ENCODE measurements around the gene C1orf50. TPM values are rescaled to one million over a fixed set of nuclear protein-coding genes. Genes with fewer than 3 reads are reported as not detected.

Gene C1orf50
- total RNA-seq, 1 experiment from 2014 or later, result 5.1 TPM

GRCh38 chr1:42738678-42739226 is 28.3 kb upstream of the C1orf50 start:
- Mint-ChIP-seq H3K27me3 (ENCODE audit: low read depth) (no peaks in the 10 kb centered on the region), H3K27ac (no peak overlapping the region), H3K4me1 (peaks cover 50% of the 10 kb centered on the region), H3K9me3 (no peaks in the 10 kb centered on the region), H3K36me3 (no peaks in the 10 kb centered on the region), H3K4me3 (peak overlapping the region; percentile 57)
- DNase-seq (ENCODE audit: low spot score) (no peak), ATAC-seq (no peak)
- POLR2A ChIA-PET, result no interaction called here
- CTCF ChIA-PET, result interaction anchor here (0.9 to 2.5 kb wide), 2 partner anchors 18 to 27 kb away, joined by 3 to 22 read pairs; no protein-coding TSS in a partner anchor
- TF ChIP-seq KAT7 (CRISPR knock-in tag; IDR thresholded peaks at IDR 0.05; ENCODE audit: borderline replicate concordance) (no peak), FOXJ3 (CRISPR knock-in tag; IDR thresholded peaks at IDR 0.05; ENCODE audit: borderline replicate concordance) (no peak)

GRCh38 chr1:42739753-42740700 is 27.0 kb upstream of the C1orf50 start, which contains the start of gene CLDN19:
CLDN19 (minus strand) TSS chr1:42740236; CDS start chr1:42740063, 173 bp downstream.
- ChIA-PET POLR2A (interaction anchor here (0.6 to 1.3 kb wide), 11 partner anchors 15 to 404 kb away, joined by 3 to 9 read pairs (median 3); partner anchors contain the start of genes C1orf50, P3H1, PPIH and YBX1), CTCF (interaction anchor here (0.7 to 2.5 kb wide), 12 partner anchors 10 to 333 kb away, joined by 3 to 22 read pairs (median 4); partner anchors contain the start of genes C1orf50, P3H1 and YBX1)
- peak within 1 kb of the TSS; percentile 57 for H3K4me3 Mint-ChIP-seq
- peak within 1 kb of the TSS; percentile 72 for H3K27ac Mint-ChIP-seq
- H3K27me3 Mint-ChIP-seq (ENCODE audit: low read depth), result no peaks in the 10 kb centered on the region
- no peaks in the 10 kb centered on the region for H3K36me3 Mint-ChIP-seq
- ATAC-seq, result peak; percentile 92
- H3K4me1 Mint-ChIP-seq, result peaks cover 47% of the 10 kb centered on the region
- H3K9me3 Mint-ChIP-seq, result no peaks in the 10 kb centered on the region
- no peak for TF ChIP-seq IRF1 (CRISPR knock-in tag; IDR thresholded peaks at IDR 0.05)
- TF ChIP-seq ZBTB43 (CRISPR knock-in tag; IDR thresholded peaks at IDR 0.05), result no peak
- no peak for TF ChIP-seq MAX (CRISPR knock-in tag; IDR thresholded peaks at IDR 0.05)
- TF ChIP-seq IRF2 (CRISPR knock-in tag; IDR thresholded peaks at IDR 0.05; ENCODE audit: borderline replicate concordance, low read depth), result no peak
- TF ChIP-seq ZNF532 (CRISPR knock-in tag; IDR thresholded peaks at IDR 0.05; ENCODE audit: borderline replicate concordance), result no peak
- no peak for TF ChIP-seq USF2 (CRISPR knock-in tag; IDR thresholded peaks at IDR 0.05)
- 0 out of 2 replicates have a peak, but pooled peaks have one; percentile 69 for TF ChIP-seq ZNF138 (CRISPR knock-in tag; conservative IDR thresholded peaks at IDR 0.05)
- no peak for TF ChIP-seq ZNF671 (CRISPR knock-in tag; IDR thresholded peaks at IDR 0.05)
- no peak for TF ChIP-seq MLX (CRISPR knock-in tag; IDR thresholded peaks at IDR 0.05)
- TF ChIP-seq SP1 (CRISPR knock-in tag; conservative IDR thresholded peaks at IDR 0.05), result peak; percentile 66; the same call in 1 of the 2 replicates
- TF ChIP-seq ELF4 (CRISPR knock-in tag; IDR thresholded peaks at IDR 0.05; ENCODE audit: low read depth), result no peak
- peak; percentile 90 for DNase-seq (ENCODE audit: low spot score)
